Midbrain (tissue), 1 donor: ENCODE data around the gene CTNNBIP1.
A peak's percentile ranks its signal among the peaks of the same experiment; 100 is the strongest.
"Not testable (repeated sequence)": the region's sequence is repeated elsewhere in the genome, so short reads cannot be mapped to it uniquely, and the experiment has no call there.

Source experiments
- DNase-seq: peaks from one replicate; lab custom pipeline; 2025; lab: John Stamatoyannopoulos, UW

CTNNBIP1 gene

GRCh38 chr1:9910076-9910422 lies at the start of gene CTNNBIP1:
Gene CTNNBIP1 (minus strand): TSS chr1:9910269. CDS start chr1:9872064, 38,205 bp downstream.
- no peak for DNase-seq

- DNase-seq = no peak
Measured at GRCh38 chr1:9957726-9958125, 47.7 kb upstream of the CTNNBIP1 start.

- DNase-seq = no peak
Measured at GRCh38 chr1:9946315-9946714, 36.2 kb upstream of the CTNNBIP1 start.

- peak; percentile 93 for DNase-seq
Measured at GRCh38 chr1:9942939-9943788, 33.1 kb upstream of the CTNNBIP1 start, which contains the start of the genes LZIC and NMNAT1. Gene LZIC (minus strand): TSS chr1:9943391. CDS start chr1:9936619, 6,772 bp downstream. Gene NMNAT1 (plus strand): TSS chr1:9943475. CDS start chr1:9972074, 28,599 bp downstream.

- DNase-seq = peak; percentile 9
Measured at GRCh38 chr1:9942399-9942938, 32.4 kb upstream of the CTNNBIP1 start.

GRCh38 chr1:9929431-9930385 lies 19.6 kb upstream of the CTNNBIP1 start:
- peak; percentile 83 for DNase-seq

- no peak for DNase-seq
Measured at GRCh38 chr1:9927259-9927658, 17.2 kb upstream of the CTNNBIP1 start.

- DNase-seq = no peak
Measured at GRCh38 chr1:9922342-9922741, 12.3 kb upstream of the CTNNBIP1 start.

- no peak for DNase-seq
Measured at GRCh38 chr1:9920606-9921005, 10.5 kb upstream of the CTNNBIP1 start.

- DNase-seq = no peak
Measured at GRCh38 chr1:9917901-9918300, 7.8 kb upstream of the CTNNBIP1 start.

GRCh38 chr1:9917495-9917894 lies 7.4 kb upstream of the CTNNBIP1 start:
- not testable (repeated sequence) for DNase-seq

GRCh38 chr1:9916452-9916851 lies 6.4 kb upstream of the CTNNBIP1 start:
- DNase-seq = no peak

GRCh38 chr1:9914610-9914937 lies 4.5 kb upstream of the CTNNBIP1 start:
- DNase-seq = no peak

- no peak for DNase-seq
Measured at GRCh38 chr1:9912264-9912936, 2.3 kb upstream of the CTNNBIP1 start.

- peak; percentile 99 for DNase-seq
Measured at GRCh38 chr1:9910423-9911178, 532 bp upstream of the CTNNBIP1 start.

GRCh38 chr1:9909234-9910046 lies 629 bp downstream of the CTNNBIP1 start:
- DNase-seq = no peak

- no peak for DNase-seq
Measured at GRCh38 chr1:9908871-9909233, 1.2 kb downstream of the CTNNBIP1 start.

- no peak for DNase-seq
Measured at GRCh38 chr1:9907441-9907840, 2.6 kb downstream of the CTNNBIP1 start.

- DNase-seq = no peak
Measured at GRCh38 chr1:9906466-9906865, 3.6 kb downstream of the CTNNBIP1 start.

- no peak for DNase-seq
Measured at GRCh38 chr1:9905010-9905409, 5.1 kb downstream of the CTNNBIP1 start.
